GM18517 (cell line): ENCODE data around the gene UBE2J2.

Experiments used
- ATAC-seq: cut with Tn5 transposase; IDR thresholded peaks from one replicate; pipeline ENCODE4 v1.9.1; 2021; ENCODE audit warnings: mild to moderate bottlenecking, moderate library complexity; ENCODE audit not compliant: unreplicated experiment

UBE2J2 gene

GRCh38 chr1:1282998-1283397 is 9.3 kb upstream of the UBE2J2 start:
- ATAC-seq = no peak

GRCh38 chr1:1281533-1282321 is 8.1 kb upstream of the UBE2J2 start:
- no peak for ATAC-seq

- ATAC-seq = no peak
Measured at GRCh38 chr1:1280782-1281481, 7.3 kb upstream of the UBE2J2 start.

- no peak for ATAC-seq
Measured at GRCh38 chr1:1279028-1279427, 5.4 kb upstream of the UBE2J2 start.

GRCh38 chr1:1278620-1279019 is 5.0 kb upstream of the UBE2J2 start:
- no peak for ATAC-seq

- ATAC-seq = no peak
Measured at GRCh38 chr1:1275836-1276235, 2.2 kb upstream of the UBE2J2 start.

GRCh38 chr1:1274931-1275431 is 1.3 kb upstream of the UBE2J2 start:
- ATAC-seq = no peak

- no peak for ATAC-seq
Measured at GRCh38 chr1:1274299-1274930, 761 bp upstream of the UBE2J2 start.

- peak; percentile 4 for ATAC-seq
Measured at GRCh38 chr1:1273209-1273511, 494 bp downstream of the UBE2J2 start.

GRCh38 chr1:1272341-1273208 is 1.1 kb downstream of the UBE2J2 start:
- ATAC-seq = no peak

GRCh38 chr1:1270813-1271212 is 2.8 kb downstream of the UBE2J2 start:
- no peak for ATAC-seq

GRCh38 chr1:1268284-1268682 is 5.4 kb downstream of the UBE2J2 start:
- ATAC-seq = no peak

GRCh38 chr1:1267488-1268283 is 6.0 kb downstream of the UBE2J2 start:
- no peak for ATAC-seq

- ATAC-seq = no peak
Measured at GRCh38 chr1:1264868-1265272, 8.8 kb downstream of the UBE2J2 start.

- no peak for ATAC-seq
Measured at GRCh38 chr1:1264026-1264425, 9.6 kb downstream of the UBE2J2 start.

- ATAC-seq = no peak
Measured at GRCh38 chr1:1262758-1263157, 10.9 kb downstream of the UBE2J2 start.

GRCh38 chr1:1262071-1262470 is 11.6 kb downstream of the UBE2J2 start:
- ATAC-seq = no peak

GRCh38 chr1:1260843-1261560 is 12.7 kb downstream of the UBE2J2 start:
- no peak for ATAC-seq

GRCh38 chr1:1259951-1260600 is 13.6 kb downstream of the UBE2J2 start:
- no peak for ATAC-seq
